Astrocyte (in vitro differentiated cells and primary cell): Measurements from ENCODE around the gene SMTNL1.

Experiments
- CTCF ChIP-seq: IDR thresholded peaks from 2 replicates; pipeline ENCODE4 v1.5.1; 2011; ENCODE audit warnings: low read depth, mild to moderate bottlenecking, inconsistent platforms, low read length, moderate library complexity; ENCODE audit not compliant: insufficient read depth
- EZH2 ChIP-seq: IDR thresholded peaks from 2 replicates; pipeline ENCODE4 v1.6.1; 2012; ENCODE audit warnings: mild to moderate bottlenecking, low read length, inconsistent platforms; ENCODE audit not compliant: insufficient read depth

DNA sequence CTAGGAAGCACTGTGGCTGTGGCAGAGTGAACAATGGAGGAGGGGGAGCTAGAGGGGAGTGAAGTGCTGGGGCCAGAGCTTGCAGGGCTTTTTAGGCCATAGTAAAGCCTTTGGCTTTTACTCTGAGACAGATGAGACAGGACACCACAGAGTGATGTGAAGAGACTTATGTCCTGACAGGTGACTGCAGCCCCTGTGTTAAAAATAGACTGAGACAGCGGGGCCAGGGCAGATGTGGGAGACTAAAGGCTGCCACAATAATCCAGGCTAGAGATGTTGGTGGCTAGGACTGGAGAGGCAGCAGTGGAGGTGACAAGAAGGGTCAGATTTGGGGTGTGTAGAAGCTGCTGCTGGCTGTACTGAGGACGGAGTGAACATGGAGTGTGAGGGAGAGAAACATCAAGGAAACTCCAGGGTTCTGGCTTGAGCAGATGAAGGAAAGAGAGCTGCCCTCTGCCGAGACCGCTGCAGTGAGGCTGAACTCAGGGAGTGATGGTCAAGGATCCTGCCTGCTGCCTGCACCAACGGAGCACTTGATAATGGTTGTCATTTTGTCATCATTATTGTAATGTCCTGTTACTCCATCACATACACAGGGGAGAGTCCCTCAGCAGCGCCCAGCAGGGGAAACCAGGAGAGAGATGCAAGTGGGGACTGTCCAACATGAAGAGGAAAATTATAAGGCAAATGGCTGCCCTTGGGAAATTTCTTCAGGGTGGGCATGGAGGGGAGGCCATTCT lies 49.3 kb upstream of the SMTNL1 start:
- TF ChIP-seq CTCF, result no peak
- no peak for TF ChIP-seq EZH2
